ENCODE measurements around the gene MLANA. TPM values are rescaled to one million over a fixed set of nuclear protein-coding genes. Genes with fewer than 3 reads are reported as not detected.

The MLANA gene
- total RNA-seq, 1 donor from 2014 or later: not detected

- Histone ChIP-seq H3K9me3 (ENCODE audit: low read depth) (no peaks in the 10 kb centered on the region), H3K79me2 (ENCODE audit: low read depth) (no peaks in the 10 kb centered on the region), H3K36me3 (no peaks in the 10 kb centered on the region), H3K9ac (no peak overlapping the region), H3K4me1 (peaks cover 16% of the 10 kb centered on the region), H3K27ac (no peak overlapping the region), H2AFZ (replicated peaks) (no peak overlapping the region), H3K4me2 (no peak overlapping the region), H4K20me1 (ENCODE audit: low read depth) (no peaks in the 10 kb centered on the region), H3F3A (ENCODE audit: low read depth) (no peaks in the 10 kb centered on the region), H3K4me3 (no peak overlapping the region), H3K27me3 (no peaks in the 10 kb centered on the region)
- Mint-ChIP-seq H3K27me3 (ENCODE audit: insufficient read depth, low read depth) (peaks cover 3% of the 10 kb centered on the region), H3K4me3 (no peak overlapping the region), H3K27ac (no peak overlapping the region), H3K4me1 (peaks cover 22% of the 10 kb centered on the region), H3K9me3 (no peaks in the 10 kb centered on the region), H3K36me3 (no peaks in the 10 kb centered on the region)
- TF ChIP-seq EZH2 (IDR thresholded peaks at IDR 0.05): no peak
- no peak for TF ChIP-seq CTCF (IDR thresholded peaks at IDR 0.05)
- TF ChIP-seq EZH2phosphoT487 (IDR thresholded peaks at IDR 0.05): no peak
- peak; percentile 23 for DNase-seq (ENCODE audit: low spot score)
Observed at GRCh38 chr9:5947912-5948311, 57.2 kb downstream of the MLANA start.

GRCh38 chr9:5949103-5949699 lies 58.5 kb downstream of the MLANA start:
- Mint-ChIP-seq H3K36me3 (no peaks in the 10 kb centered on the region), H3K4me3 (no peak overlapping the region), H3K27me3 (ENCODE audit: insufficient read depth, low read depth) (peaks cover 3% of the 10 kb centered on the region), H3K9me3 (no peaks in the 10 kb centered on the region), H3K4me1 (peaks cover 22% of the 10 kb centered on the region), H3K27ac (peak overlapping the region; percentile 79)
- Histone ChIP-seq H3K27me3 (no peaks in the 10 kb centered on the region), H3K9me3 (ENCODE audit: low read depth) (no peaks in the 10 kb centered on the region), H3K79me2 (ENCODE audit: low read depth) (no peaks in the 10 kb centered on the region), H2AFZ (replicated peaks) (no peak overlapping the region), H3K4me3 (no peak overlapping the region), H4K20me1 (ENCODE audit: low read depth) (no peaks in the 10 kb centered on the region), H3F3A (ENCODE audit: low read depth) (no peaks in the 10 kb centered on the region), H3K9ac (no peak overlapping the region), H3K4me1 (peaks cover 16% of the 10 kb centered on the region), H3K4me2 (no peak overlapping the region), H3K27ac (no peak overlapping the region), H3K36me3 (no peaks in the 10 kb centered on the region)
- no peak for DNase-seq (ENCODE audit: low spot score)
- no peak for TF ChIP-seq EZH2 (IDR thresholded peaks at IDR 0.05)
- TF ChIP-seq CTCF (IDR thresholded peaks at IDR 0.05): no peak
- no peak for TF ChIP-seq EZH2phosphoT487 (IDR thresholded peaks at IDR 0.05)

GRCh38 chr9:5950261-5950660 lies 59.6 kb downstream of the MLANA start:
- no peaks in the 10 kb centered on the region for H3K27me3 ChIP-seq
- H3K79me2 ChIP-seq (ENCODE audit: low read depth): no peaks in the 10 kb centered on the region
- DNase-seq (ENCODE audit: low spot score): no peak
- no peak overlapping the region for H3K27ac ChIP-seq
- H2AFZ ChIP-seq (replicated peaks): no peak overlapping the region
- no peak overlapping the region for H3K27ac Mint-ChIP-seq
- no peaks in the 10 kb centered on the region for H4K20me1 ChIP-seq (ENCODE audit: low read depth)
- peaks cover 22% of the 10 kb centered on the region for H3K4me1 Mint-ChIP-seq
- H3K9ac ChIP-seq: no peak overlapping the region
- H3K4me3 Mint-ChIP-seq: no peak overlapping the region
- H3F3A ChIP-seq (ENCODE audit: low read depth): no peaks in the 10 kb centered on the region
- H3K36me3 ChIP-seq: no peaks in the 10 kb centered on the region
- H3K4me2 ChIP-seq: no peak overlapping the region
- H3K9me3 ChIP-seq (ENCODE audit: low read depth): no peaks in the 10 kb centered on the region
- no peak overlapping the region for H3K4me3 ChIP-seq
- H3K36me3 Mint-ChIP-seq: no peaks in the 10 kb centered on the region
- TF ChIP-seq EZH2phosphoT487 (IDR thresholded peaks at IDR 0.05) (no peak), CTCF (IDR thresholded peaks at IDR 0.05) (no peak), EZH2 (IDR thresholded peaks at IDR 0.05) (no peak)
- H3K9me3 Mint-ChIP-seq: no peaks in the 10 kb centered on the region
- peaks cover 16% of the 10 kb centered on the region for H3K4me1 ChIP-seq
- peaks cover 3% of the 10 kb centered on the region for H3K27me3 Mint-ChIP-seq (ENCODE audit: insufficient read depth, low read depth)

Measured in neural progenitor cell (in vitro differentiated cells).